Kidney glomerular epithelial cell (primary cell): Measurements from ENCODE around the gene DDX41.
A peak's percentile ranks its signal among the peaks of the same experiment; 100 is the strongest.
"Not testable (repeated sequence)": the region's sequence is repeated elsewhere in the genome, so short reads cannot be mapped to it uniquely, and the experiment has no call there.

Experiments used
- DNase-seq: peaks from one replicate; lab custom pipeline; 2025; lab: John Stamatoyannopoulos, UW

Gene DDX41

DNA sequence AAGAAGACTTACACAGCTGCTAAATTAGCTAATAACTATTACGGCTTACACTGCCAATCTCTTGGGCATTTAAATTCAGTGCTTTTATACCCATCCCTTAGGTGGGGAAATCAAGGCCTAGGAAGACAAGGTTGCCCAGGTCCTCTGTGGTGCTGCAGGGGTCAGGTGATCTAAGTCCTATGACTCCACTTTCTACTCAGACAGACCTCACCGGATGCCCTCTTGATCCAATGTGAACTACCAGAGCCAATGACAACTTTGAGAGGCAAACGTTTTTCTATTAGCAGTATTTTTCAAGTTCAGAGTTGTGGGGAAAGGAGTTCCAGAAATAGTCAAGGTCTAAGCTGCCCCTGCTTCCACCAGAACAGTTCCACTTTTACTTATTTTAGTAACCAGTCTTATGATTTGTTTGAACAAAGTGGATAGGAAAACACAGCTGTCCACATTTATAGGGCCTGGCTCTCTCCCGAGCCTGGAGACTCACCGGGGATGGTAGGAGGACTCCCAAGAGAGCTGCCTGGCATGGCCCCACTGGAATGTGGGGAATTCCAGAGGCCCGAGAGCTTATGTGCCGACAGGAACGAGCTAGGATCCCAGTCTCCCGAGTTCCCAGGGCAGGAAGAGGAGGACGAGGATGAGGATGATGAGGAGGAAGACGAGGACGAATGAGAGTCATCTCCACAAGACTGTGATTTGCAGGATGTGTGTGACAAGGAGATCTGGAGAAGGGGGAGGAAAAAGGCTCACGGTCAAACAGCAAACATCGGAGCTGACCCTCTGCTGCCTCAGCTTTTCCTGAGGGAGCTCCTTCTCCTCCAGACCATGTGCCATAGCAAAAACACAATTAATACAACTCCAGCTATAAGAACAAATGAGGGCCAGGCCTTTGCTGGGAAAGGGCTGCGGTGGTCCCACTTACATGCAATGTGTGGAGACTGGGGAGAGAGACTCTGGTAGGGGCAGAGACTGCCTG lies 20.9 kb upstream of the DDX41 start:
- peak; percentile 86 for DNase-seq

DNA sequence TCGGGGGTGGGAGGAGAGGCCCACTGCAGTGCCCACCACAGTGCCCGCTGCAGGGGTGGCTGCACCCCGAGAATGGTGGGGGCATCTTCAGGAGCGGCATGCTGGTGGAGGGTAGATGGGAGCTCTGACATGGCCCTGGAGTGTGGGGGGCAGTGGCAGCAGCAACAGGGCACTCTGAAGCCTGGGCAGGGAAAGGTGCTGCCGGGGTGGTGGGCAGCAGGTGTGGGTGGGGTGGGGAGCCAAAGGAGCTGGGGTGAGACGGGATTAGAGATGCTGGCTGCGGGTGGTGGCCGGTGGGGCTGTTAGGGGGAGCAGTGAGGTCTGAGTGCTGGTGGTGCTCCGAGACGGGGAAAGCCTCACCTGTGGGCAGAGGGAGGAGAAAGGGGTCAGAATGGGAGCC lies 19.6 kb upstream of the DDX41 start:
- DNase-seq = no peak

DNA sequence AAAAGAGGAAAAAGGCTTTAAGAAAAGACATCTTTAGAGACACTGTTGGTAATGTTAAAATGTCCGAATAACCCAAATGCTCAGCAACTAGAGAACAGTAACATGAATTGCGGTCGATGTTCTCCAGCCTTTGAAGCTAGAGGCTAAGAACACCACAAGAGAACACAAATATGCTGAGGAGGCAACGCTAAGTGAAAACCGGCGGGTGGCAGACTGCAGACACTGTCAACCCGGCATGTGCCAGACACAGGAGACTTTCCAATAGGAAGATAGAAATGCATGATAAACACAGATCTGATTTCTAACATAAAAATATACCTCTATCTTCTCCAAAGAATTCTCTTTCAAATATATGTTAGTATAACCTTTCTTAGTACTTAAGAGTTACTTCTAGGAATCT lies 18.4 kb upstream of the DDX41 start:
- no peak for DNase-seq

DNA sequence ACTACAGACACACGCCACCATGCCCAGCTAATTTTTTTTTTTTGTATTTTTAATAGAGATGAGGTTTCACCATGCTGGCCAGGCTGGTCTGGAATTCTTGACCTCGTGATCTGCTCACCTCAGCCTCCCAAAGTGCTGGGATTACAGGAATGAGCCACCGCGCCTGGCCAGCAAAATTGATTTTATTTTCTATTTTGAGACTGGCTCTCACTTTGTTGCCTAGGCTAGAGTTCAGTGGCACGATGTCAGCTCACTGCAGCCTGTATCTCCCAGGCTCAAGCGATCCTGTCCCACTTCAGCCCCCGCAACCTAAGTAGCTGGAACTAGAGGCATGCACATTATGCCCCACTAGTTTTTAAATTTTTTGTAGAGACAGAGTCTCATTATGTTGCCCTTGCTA lies 17.7 kb upstream of the DDX41 start:
- not testable (repeated sequence) for DNase-seq

DNA sequence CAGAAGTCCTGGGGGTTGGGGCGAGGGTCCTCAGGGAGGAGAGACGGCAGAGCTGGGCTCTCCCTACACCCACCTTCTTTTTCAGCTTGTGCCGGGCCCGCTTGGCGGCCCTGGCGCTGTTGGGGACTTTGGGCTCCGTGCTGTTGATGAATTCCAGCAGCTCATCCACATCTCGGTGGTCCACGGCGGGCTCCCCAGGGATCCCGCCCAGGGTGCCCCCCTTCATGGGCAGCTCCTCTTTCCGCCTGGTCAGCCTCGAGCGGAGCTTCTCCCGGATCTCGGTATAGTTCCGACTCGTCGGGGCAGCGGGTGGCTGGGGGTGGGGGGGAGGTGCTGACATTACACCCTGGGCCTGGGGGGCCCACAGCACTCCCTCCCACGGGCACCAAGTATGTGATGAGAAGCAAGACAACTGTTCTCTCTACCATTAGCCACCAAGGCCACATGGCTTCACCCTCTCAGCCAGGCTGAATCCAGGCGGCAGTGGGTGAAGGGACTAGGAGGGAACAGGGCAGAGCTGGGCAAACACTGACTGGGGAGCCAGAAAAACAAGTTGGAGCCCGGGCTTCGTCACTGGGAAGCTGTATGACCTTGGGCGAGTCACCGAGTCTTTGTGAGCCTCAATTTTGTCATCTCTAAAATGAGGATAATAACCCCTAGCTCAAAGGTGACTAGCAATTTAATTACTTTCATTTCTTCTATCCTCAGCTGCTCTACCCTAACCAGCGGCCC lies 14.6 kb upstream of the DDX41 start:
- DNase-seq = no peak

DNA sequence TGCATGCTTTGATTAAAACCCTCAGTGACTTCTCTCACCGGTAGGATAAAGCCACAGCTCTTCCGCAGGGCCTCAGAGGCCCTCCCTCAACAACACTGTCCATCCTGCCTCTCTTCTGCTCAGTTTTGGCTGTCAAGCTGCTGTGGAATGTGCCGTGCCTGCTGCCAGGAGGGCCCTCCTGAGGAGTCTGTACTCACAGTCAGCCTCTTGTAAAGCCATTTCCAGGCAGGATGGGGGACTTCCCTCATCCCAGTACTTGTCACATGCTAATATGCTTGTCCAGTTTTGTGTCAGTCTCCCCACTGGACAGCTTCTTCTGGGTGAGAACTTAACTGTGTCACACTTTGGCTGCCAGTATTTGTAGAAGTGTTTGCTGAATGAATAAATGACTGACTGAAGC lies 13.9 kb upstream of the DDX41 start:
- no peak for DNase-seq

DNA sequence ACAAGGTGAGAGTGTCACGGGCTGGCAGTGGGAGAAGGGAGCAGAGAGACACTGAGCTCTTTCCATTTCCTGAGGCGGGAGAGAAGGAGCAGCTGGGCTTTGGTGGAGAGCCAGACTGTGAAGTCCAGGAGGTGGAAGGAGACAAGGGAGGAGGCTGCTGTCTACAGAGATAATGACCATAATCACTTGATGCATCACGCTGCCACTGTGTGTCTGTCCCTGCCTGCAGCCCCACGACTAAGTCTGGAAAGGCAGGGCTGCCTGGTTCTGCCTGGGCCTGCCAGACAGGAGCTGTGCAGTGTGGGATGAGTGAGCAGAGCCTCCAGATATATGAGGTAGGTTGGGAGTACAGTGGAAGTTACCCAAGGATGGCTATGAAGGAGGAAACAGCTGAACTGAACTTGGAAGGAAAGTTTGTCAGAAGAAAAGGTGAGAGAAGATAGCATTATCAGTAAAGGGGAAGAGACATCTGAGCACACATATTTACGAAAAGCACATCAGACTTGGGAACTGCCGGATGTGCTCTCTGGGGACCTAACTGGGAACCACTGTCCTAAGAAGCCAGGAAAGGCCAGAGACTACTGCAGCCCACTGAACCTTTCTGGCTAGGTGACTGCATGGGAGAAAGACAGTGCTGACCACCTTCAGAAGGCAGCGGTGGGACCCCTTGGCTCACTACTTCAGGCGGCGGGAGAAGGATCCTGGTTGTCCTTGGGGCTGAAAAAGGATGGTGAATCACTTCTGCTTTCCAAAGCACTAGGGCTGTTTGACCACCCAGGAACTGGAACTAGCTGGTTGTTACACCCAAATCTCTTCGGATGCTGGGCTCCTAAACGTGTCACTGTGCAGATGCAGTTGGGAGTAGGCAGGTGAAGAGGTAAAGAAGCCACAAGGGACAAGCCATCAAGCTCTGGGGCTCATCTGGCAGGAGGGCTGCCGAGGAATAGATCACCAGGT lies 12.8 kb upstream of the DDX41 start:
- DNase-seq = no peak

DNA sequence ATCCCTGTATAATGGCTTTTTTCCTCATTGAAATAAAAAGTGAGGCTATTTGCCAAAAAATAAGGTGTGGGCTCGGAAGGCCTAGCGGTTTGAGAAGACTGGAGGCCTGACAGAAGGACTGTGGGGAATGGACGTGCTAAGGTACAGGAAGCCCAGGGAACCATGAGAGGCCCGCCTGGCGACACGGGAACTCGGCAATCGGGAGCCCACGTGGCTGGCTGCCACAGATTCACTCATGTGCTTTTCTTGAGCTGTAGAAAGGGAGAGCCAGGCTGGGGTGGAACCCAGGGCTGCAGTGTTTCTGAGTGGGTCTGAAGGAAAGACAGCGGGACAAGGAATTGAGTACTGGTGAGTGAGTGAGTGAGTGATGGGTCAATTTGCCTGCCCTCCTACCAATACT lies 11.9 kb upstream of the DDX41 start:
- no peak for DNase-seq

DNA sequence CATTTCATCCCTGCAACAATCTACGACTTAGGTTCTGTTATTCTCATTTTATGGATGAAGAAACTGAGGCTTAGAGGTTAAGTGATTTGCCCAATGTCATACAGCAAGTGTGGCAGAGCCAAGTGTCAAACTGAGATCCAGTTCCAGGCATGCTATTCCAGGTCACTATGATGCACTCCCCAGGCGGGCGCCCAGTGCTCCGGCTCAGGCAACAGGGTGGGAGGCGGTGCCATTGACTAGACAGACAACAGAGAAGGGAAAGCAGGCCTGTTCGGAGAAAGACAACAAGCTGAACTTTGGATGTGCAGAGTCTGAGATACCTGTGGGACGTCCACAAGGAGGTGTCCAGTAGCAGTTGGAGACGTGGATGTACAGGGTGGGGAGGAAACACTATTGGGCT lies 10.8 kb upstream of the DDX41 start:
- no peak for DNase-seq

DNA sequence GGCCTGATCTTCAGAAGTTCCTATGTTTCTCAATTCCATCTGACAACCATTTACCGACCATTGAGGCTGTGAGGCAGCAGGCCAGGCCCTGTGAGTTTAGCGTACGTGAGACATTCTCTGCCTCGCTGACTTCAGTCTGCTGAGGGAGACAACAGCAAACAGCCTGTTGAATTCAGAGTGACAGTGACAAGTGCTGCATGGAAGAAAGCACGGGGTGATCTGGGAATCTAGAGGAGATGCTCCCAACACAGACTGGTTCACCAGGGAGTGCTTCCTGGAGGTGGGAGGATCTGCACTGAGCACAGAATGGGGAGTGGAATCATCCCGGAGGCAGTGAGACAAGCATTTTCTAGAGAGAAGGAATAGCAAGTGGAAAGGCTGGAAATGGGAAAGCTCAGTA lies 10.0 kb upstream of the DDX41 start:
- no peak for DNase-seq

DNA sequence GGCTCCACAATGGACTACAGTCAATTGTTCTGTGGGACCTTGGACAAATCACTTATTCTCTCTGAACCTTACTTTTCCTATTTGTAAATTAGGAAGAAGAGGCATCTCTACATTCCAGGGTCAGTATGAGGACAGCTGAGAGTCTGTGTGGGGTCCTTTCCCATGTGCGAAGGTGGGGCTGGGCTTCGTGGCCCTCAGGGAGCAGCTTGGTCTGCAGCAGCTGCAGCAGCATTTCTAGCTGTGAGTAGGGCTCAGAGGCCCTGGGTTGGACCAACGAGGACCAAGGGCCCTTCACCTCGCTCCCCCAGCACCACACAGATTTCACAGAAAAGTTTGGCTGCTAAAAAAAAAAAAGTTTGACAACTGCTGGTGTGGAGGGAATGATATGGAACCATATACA lies 9.4 kb upstream of the DDX41 start:
- no peak for DNase-seq

DNA sequence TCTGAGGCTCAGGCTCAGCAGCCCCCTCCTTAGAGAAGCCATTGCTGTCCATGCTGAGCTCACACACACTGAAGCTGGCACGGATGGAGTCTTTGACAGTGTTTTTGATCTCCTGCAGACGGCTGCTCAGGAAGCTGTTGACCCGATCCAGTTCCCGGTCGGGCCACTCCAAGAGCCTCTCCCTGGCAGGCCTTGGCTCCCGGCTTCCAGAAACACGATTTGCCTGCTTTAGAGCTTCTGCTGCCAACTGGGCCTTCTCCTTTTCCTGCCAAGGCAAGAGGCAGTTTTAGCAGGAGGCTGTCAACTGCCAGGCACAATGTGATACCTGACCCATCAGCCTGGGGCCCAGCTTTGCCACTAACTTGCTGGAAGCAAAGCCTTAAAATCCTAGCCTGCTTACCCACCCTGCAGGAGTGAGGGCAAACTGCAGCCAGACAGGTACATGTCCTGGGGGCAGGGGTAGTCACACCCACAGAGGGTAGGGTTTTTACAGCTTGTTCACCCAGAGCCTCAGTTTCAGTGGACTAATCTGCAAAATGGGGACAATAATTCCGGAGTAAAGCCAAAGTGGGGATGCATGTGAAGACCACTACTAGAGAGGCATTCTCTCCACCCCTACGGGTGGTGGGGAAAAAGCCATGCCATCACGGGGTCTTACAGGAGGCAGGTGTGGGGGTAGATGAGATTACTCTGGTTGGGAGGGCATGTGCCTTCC lies 8.3 kb upstream of the DDX41 start:
- no peak for DNase-seq

DNA sequence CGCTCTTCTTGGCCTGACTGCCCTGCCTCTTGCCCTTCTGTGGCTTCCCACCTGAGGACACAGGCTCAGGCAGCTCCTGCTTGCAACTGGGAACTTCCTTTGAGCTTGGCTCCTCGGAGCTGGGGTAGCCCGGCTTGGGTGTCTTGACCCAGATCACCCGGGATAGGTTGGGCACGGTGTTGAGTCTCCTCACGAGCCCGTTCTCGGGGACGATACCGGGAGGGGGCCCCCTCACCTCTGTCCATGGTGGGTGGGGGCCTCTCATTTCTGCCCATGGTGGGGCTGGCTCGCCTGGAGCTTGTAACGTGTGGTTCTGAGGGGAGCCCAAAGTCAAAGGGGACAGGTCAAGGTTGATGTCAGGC lies 7.8 kb upstream of the DDX41 start:
- no peak for DNase-seq

DNA sequence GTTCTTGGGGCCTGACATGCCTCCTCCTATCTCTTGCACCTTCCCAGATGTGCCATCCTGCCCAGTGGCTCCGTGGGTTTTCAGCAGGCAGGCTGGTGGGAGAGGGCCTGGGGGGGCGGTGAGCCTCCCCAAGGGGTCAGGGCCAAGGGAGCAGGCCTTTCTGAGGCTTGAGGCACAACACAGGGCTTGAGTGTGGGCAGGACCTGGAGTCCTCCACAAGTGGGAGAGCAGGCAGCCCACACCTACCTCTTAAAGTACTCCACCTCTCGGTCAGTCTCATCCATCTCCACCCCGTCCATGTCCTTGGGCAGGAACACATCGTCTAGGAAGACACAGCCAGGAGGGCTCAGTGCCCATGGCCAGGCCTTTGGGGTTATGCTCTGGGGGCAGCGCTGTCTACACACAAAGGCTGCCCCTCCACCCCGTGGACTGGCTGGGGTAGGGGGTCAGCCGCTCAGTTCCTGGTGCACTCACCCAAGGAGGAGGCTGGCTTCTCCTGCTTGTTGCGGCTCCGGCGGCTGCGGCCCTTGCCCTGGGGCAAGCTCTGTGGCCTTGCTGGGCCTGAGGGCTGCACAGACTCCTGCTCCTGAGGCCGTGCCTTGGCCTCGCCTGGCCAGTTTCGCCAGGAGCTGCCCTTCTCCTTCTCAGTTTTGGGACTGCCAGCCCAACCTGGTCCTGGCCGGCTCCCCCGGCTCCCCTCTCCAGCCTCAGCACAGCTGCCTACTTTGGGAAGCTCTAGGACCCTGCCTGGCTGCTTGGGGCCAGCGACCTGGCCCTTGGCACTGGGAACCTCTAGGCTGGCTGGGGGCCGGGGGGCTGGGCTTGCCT lies 7.2 kb upstream of the DDX41 start:
- no peak for DNase-seq

DNA sequence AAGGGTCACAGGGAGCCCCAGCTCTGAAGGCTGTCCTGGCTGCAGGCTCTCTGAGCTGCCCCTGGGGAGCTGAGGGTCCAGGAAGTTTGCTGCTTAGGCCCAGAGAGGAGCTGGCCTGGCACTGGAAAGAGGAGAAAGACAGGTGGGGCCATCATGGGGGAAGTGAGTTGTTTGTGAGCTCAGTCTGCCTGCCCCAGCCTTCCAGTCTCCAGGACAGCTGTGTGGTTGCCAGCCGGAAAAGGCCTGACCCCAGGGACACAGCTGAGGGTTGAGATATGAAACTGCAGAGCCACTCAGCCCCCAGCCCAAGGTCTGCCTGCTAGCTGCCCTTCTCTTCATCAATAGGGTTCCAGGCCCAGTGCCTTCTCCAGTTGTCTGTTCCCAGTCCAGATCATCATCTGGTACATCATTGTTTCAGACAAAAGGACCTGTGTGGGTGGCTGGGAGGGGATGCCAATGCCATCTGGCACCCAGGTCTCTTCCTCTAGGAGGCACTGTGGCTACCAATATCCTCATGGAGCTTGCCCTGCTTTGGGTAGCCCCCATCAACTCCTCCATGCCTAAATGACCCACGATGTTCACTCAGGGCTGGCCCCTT lies 4.3 kb upstream of the DDX41 start:
- DNase-seq = no peak

DNA sequence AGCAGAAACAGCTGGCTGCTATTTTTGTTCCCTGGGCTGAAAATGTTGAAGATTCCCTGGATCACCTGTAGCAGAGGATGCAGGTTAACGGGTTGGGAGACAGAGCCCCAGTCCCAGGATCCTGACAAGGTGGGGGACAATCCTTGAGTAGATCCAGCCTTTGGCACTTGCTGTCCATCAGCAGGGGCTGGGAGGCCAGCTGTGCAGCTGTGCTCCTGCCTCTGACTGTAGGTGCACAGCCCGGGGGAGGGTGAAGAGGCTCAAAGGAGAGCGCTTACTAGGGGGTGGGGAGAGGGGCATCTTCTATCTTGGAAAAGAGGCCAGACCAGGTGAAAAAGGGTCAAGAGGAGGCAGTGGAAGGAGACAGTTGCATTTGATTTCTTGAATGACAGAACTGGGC lies 3.5 kb upstream of the DDX41 start:
- no peak for DNase-seq

DNA sequence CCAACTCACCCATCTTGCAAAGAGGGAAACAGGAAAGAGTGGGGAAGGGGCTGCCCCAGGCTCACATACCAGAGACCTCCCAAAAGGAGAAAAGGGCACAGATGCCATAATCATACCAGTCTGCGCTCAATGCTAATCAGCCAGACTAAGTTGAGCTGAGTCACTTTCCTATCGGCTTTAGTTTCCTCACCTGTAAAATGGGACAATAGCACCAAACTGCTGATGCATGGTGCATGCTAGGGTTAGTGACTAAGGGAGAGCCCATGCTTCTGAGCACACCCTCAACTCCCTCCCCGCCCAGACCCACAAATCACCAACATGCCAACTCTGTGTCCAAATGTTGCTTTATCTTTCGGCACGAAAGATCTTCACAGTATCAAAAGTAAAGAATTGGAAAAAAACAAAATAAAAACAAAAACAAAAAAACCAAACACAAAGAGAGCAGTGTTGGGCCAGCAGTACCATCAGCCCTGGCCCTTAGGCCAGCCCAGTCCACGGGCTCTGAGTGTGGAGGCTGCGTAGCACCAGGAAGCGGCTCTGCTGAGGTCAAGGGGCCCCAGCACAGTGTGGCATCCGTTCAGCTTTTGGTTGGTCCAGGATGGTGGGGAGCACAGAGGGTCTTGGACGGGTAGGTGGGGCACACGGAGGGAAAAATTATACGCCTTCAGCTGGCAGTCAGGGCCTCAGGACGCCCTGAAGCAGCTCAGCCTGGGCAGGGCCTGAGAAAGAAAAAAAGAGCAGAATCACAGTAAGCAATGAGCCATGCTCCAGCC lies 2.9 kb upstream of the DDX41 start:
- no peak for DNase-seq

DNA sequence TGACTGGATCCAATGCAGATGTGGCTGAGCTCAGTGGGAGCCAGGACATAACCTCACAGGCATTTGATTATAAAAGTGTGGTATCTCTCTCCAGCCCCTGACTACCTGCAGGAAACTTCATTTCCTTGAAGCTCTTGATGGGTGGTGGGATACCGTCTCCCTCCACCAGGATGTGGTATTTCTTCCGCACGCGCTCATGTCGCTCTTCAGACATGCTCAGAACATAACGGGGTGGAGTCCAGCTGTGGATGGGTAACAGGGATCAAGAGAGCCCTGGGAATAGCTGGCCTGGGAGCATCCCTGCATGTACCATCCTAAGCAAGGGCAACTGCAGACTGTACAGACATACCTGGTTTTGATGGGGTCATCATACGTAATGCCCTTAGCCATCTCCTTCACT lies 1.2 kb downstream of the DDX41 start:
- DNase-seq = no peak

DNA sequence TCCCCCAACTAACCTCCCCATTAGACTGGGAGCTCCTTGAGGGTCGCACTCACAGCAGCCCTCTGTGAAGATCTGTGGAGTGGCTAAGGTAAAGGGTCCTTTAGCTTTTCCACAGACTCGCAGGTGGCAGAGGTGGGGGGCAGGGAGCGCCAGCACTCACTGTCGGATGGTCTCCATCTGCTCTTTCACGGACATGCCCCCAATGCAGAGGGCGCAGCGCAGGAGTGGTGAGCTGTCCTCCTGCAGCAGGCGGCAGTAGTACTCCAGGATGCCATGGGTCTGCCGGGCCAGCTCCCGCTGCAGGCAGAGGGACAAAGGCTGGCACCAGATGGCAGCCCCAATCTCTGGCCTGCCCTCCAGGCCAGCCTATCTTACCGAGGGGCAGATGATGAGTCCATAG lies 2.2 kb downstream of the DDX41 start:
- no peak for DNase-seq

DNA sequence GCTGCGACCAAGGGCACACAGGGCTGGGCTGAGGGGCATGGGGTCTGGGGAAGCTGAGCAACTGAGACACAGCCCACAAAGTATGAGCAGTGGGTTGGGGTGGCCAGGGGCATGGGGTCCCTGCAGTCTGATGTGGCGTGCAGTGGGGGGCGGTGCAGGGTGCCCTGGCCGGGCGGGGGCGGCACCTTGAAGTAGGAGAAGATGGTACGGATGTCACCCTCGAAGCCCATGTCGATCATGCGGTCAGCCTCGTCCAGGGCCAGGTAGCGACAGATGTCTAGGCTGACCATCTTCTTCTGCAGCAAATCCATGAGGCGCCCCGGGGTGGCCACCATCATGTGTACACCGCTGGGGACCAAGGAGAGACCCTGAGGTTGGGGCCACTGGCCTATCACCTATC lies 3.3 kb downstream of the DDX41 start:
- no peak for DNase-seq
